ENCODE results near the gene A3GALT2.

A3GALT2 gene

DNA sequence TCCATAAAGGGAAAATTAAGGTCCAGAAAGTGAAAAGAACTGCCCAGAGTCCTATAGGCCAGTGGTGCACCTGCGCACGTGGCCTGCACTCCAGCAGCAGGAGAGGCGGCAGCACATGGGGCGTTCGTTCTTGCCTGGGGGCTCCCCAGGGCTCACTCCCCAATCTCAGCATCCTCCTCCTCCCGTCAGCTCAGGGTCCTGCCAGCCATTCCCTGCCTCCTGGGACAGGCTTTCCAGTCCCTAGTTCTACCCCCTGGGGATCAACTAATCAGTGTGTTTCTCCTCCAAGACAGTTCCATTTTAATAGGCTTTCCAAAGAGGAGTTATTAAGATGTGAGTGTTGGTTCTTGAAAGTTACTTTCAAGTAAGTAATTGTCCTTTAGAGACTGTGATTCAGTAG, 1.2 kb upstream of the A3GALT2 start:
- Histone ChIP-seq H4K5ac (ENCODE audit: low read length) (no peak overlapping the region), H3K4ac (ENCODE audit: low read depth, low read length) (no peak overlapping the region), H3K27me3 (ENCODE audit: insufficient read depth, low read length, poor library complexity) (no peaks in the 10 kb centered on the region), H3K23ac (ENCODE audit: low read length) (no peak overlapping the region), H4K8ac (ENCODE audit: low read depth, low read length) (no peak overlapping the region), H3K79me2 (ENCODE audit: control insufficient read depth, insufficient read depth, low read length) (no peaks in the 10 kb centered on the region), H3K27ac (ENCODE audit: low read depth, low read length) (no peak overlapping the region), H3K4me1 (ENCODE audit: control insufficient read depth, low read depth, low read length) (no peaks in the 10 kb centered on the region), H2BK5ac (ENCODE audit: low read length) (no peak overlapping the region), H3K4me3 (ENCODE audit: low read length) (no peak overlapping the region), H3K9ac (ENCODE audit: low read length) (no peak overlapping the region), H2BK15ac (replicated peaks; ENCODE audit: low read depth) (no peak overlapping the region), H3K4me2 (ENCODE audit: low read length) (no peak overlapping the region), H3K56ac (ENCODE audit: low read length) (no peak overlapping the region), H3K18ac (ENCODE audit: low read length) (no peak overlapping the region), H2BK120ac (ENCODE audit: low read depth, low read length) (no peak overlapping the region), H2AK5ac (ENCODE audit: low read length) (no peak overlapping the region), H3K79me1 (ENCODE audit: low read length) (no peaks in the 10 kb centered on the region), H3K36me3 (ENCODE audit: control insufficient read depth, insufficient read depth, low read length) (no peaks in the 10 kb centered on the region)
- no CpG with 5 or more reads among the region's 6 CpGs for WGBS (ENCODE audit: extremely low coverage, insufficient coverage, low lambda C conversion rate)
- DNase-seq, result no peak

DNA sequence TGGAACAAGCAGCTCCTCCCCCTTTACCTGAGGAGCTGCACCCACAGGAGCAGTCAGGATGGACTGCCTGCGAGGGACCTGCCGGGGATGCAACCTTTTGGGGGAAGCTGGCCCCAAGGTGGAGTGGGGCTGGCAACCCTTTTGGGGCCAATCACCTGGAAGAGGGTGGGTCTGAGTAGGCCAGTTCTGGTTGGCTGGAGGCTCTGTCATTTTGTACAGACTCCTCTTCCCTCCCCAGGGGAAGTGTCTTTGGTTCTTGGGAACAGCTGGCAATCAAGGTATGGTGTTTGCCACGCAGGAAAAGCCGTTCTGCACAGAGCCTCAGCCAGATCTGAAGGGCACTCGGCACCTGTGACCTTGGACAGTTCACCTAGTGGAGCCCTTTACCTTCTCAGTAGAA, 280 bp upstream of the A3GALT2 start:
- Histone ChIP-seq H3K79me1 (ENCODE audit: low read length) (no peaks in the 10 kb centered on the region), H2BK5ac (ENCODE audit: low read length) (no peak overlapping the region), H4K8ac (ENCODE audit: low read depth, low read length) (no peak overlapping the region), H3K4ac (ENCODE audit: low read depth, low read length) (no peak overlapping the region), H3K56ac (ENCODE audit: low read length) (no peak overlapping the region), H3K27ac (ENCODE audit: low read depth, low read length) (no peak overlapping the region), H3K23ac (ENCODE audit: low read length) (no peak overlapping the region), H3K27me3 (ENCODE audit: insufficient read depth, low read length, poor library complexity) (no peaks in the 10 kb centered on the region), H3K79me2 (ENCODE audit: control insufficient read depth, insufficient read depth, low read length) (no peaks in the 10 kb centered on the region), H3K18ac (ENCODE audit: low read length) (no peak overlapping the region), H3K4me2 (ENCODE audit: low read length) (no peak overlapping the region), H2BK120ac (ENCODE audit: low read depth, low read length) (no peak overlapping the region), H3K36me3 (ENCODE audit: control insufficient read depth, insufficient read depth, low read length) (no peaks in the 10 kb centered on the region), H3K9ac (ENCODE audit: low read length) (no peak overlapping the region), H3K4me1 (ENCODE audit: control insufficient read depth, low read depth, low read length) (no peaks in the 10 kb centered on the region), H2AK5ac (ENCODE audit: low read length) (no peak overlapping the region), H2BK15ac (replicated peaks; ENCODE audit: low read depth) (no peak overlapping the region), H3K4me3 (ENCODE audit: low read length) (no peak overlapping the region), H4K5ac (ENCODE audit: low read length) (no peak overlapping the region)
- DNase-seq, result no peak
- WGBS (ENCODE audit: extremely low coverage, insufficient coverage, low lambda C conversion rate), result no CpG with 5 or more reads among the region's 5 CpGs

DNA sequence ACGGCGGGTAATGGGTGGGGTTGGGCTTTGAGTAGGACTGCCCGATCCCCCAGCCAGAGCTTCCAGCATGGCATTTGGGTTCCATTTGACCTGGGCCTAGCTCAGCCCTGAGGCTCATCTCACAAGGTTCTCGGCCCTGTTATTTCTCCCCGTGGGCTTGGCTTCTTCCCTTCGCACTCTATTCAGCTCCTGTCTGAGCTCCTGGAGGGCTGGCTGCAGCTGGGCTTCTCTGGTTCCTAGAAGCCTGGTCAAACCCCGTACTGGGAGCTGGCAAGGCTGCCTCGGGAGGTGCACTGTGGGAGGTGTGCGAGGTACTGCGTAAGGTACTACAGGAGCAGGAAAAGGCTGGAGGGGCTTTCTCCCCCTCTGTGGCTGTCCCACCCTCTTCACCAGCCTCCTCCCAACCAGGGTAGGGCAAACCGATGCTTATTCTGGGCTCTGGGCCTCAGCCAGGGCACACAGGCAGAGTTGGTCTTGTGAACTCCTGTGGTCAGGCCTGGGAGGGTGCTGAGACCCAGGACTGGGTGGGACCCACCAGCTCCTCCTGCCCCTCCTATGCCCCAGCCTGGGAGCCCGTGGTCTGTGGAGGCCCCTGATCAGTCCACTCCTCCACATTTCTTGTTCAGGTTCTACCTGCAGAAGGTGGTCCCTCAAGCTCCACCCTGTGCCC, 814 bp downstream of the A3GALT2 start:
- H3K4me3 ChIP-seq (ENCODE audit: low read length), result no peak overlapping the region
- no peak overlapping the region for H3K4ac ChIP-seq (ENCODE audit: low read depth, low read length)
- no peak overlapping the region for H2BK120ac ChIP-seq (ENCODE audit: low read depth, low read length)
- no peaks in the 10 kb centered on the region for H3K79me2 ChIP-seq (ENCODE audit: control insufficient read depth, insufficient read depth, low read length)
- no peak overlapping the region for H3K27ac ChIP-seq (ENCODE audit: low read depth, low read length)
- H2BK5ac ChIP-seq (ENCODE audit: low read length), result no peak overlapping the region
- no peak overlapping the region for H2BK15ac ChIP-seq (replicated peaks; ENCODE audit: low read depth)
- no peak overlapping the region for H4K8ac ChIP-seq (ENCODE audit: low read depth, low read length)
- H3K36me3 ChIP-seq (ENCODE audit: control insufficient read depth, insufficient read depth, low read length), result no peaks in the 10 kb centered on the region
- no peak overlapping the region for H3K56ac ChIP-seq (ENCODE audit: low read length)
- no peaks in the 10 kb centered on the region for H3K4me1 ChIP-seq (ENCODE audit: control insufficient read depth, low read depth, low read length)
- H3K9ac ChIP-seq (ENCODE audit: low read length), result no peak overlapping the region
- H2AK5ac ChIP-seq (ENCODE audit: low read length), result no peak overlapping the region
- H3K18ac ChIP-seq (ENCODE audit: low read length), result no peak overlapping the region
- H3K27me3 ChIP-seq (ENCODE audit: insufficient read depth, low read length, poor library complexity), result no peaks in the 10 kb centered on the region
- WGBS (ENCODE audit: extremely low coverage, insufficient coverage, low lambda C conversion rate), result no CpG with 5 or more reads among the region's 12 CpGs
- no peaks in the 10 kb centered on the region for H3K79me1 ChIP-seq (ENCODE audit: low read length)
- no peak overlapping the region for H3K23ac ChIP-seq (ENCODE audit: low read length)
- DNase-seq, result no peak
- H3K4me2 ChIP-seq (ENCODE audit: low read length), result no peak overlapping the region
- H4K5ac ChIP-seq (ENCODE audit: low read length), result no peak overlapping the region

DNA sequence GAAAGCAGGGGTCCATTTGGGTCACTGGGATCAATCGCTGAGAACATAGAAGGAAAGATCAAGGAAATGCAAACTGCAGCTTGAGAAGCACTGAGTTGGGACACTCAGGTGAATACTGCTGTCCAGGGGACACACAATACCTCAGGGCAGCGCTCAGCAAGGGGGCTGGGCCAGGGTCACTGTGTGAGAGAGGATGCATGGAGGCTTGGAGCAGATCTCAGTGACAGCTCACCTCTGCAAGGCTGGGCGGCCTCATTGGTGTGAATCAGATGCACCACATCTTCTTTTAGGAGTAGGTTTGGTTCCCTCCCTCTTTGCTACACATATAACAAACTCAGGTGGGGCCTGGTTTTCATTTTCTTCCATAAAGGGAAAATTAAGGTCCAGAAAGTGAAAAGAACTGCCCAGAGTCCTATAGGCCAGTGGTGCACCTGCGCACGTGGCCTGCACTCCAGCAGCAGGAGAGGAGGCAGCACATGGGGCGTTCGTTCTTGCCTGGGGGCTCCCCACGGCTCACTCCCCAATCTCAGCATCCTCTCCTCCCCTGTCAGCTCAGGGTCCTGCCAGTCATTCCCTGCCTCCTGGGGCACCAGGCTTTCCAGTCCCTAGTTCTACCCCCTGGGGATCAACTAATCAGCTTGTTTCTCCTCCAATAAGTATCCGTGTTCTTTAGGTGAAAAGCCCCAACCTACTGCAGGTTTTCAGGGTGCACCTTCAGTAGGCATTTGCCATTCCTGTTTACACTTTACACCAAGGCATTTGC, 1.5 kb downstream of the A3GALT2 start:
- Histone ChIP-seq H3K9ac (ENCODE audit: low read length) (no peak overlapping the region), H3K23ac (ENCODE audit: low read length) (no peak overlapping the region), H3K27ac (ENCODE audit: low read depth, low read length) (no peak overlapping the region), H3K27me3 (ENCODE audit: insufficient read depth, low read length, poor library complexity) (no peaks in the 10 kb centered on the region), H2BK120ac (ENCODE audit: low read depth, low read length) (no peak overlapping the region), H3K79me1 (ENCODE audit: low read length) (no peaks in the 10 kb centered on the region), H3K4me3 (ENCODE audit: low read length) (no peak overlapping the region), H4K5ac (ENCODE audit: low read length) (no peak overlapping the region), H3K4me1 (ENCODE audit: control insufficient read depth, low read depth, low read length) (no peaks in the 10 kb centered on the region), H3K18ac (ENCODE audit: low read length) (no peak overlapping the region), H3K4ac (ENCODE audit: low read depth, low read length) (no peak overlapping the region), H3K36me3 (ENCODE audit: control insufficient read depth, insufficient read depth, low read length) (no peaks in the 10 kb centered on the region), H2BK5ac (ENCODE audit: low read length) (no peak overlapping the region), H2AK5ac (ENCODE audit: low read length) (no peak overlapping the region), H4K8ac (ENCODE audit: low read depth, low read length) (no peak overlapping the region), H3K4me2 (ENCODE audit: low read length) (no peak overlapping the region), H3K79me2 (ENCODE audit: control insufficient read depth, insufficient read depth, low read length) (no peaks in the 10 kb centered on the region), H2BK15ac (replicated peaks; ENCODE audit: low read depth) (no peak overlapping the region), H3K56ac (ENCODE audit: low read length) (no peak overlapping the region)
- no CpG with 5 or more reads among the region's 9 CpGs for WGBS (ENCODE audit: extremely low coverage, insufficient coverage, low lambda C conversion rate)
- no peak for DNase-seq

DNA sequence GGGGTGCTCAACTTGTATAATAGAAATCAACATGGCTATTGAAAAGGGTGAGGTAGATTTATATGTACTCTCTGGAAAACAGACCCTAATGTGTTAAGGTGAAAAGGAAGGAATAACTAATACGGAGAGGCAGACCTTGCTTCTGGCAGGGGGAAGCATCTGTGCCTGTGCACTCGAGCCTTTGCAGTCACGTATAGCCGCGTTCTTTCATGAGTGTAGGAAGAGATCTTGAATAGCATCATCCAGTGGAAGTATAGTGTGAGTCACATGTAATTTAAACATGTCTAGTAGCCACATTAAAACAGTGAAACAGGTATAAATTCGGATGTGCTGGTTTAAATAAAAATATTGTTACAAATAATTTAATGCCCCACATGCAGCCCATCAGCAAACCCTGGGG, 3.0 kb downstream of the A3GALT2 start:
- Histone ChIP-seq H3K79me2 (ENCODE audit: control insufficient read depth, insufficient read depth, low read length) (no peaks in the 10 kb centered on the region), H2BK5ac (ENCODE audit: low read length) (no peak overlapping the region), H3K4ac (ENCODE audit: low read depth, low read length) (no peak overlapping the region), H4K5ac (ENCODE audit: low read length) (no peak overlapping the region), H2AK5ac (ENCODE audit: low read length) (no peak overlapping the region), H4K8ac (ENCODE audit: low read depth, low read length) (no peak overlapping the region), H3K4me2 (ENCODE audit: low read length) (no peak overlapping the region), H2BK120ac (ENCODE audit: low read depth, low read length) (no peak overlapping the region), H3K27me3 (ENCODE audit: insufficient read depth, low read length, poor library complexity) (no peaks in the 10 kb centered on the region), H3K4me1 (ENCODE audit: control insufficient read depth, low read depth, low read length) (no peaks in the 10 kb centered on the region), H3K18ac (ENCODE audit: low read length) (no peak overlapping the region), H3K36me3 (ENCODE audit: control insufficient read depth, insufficient read depth, low read length) (no peaks in the 10 kb centered on the region), H3K56ac (ENCODE audit: low read length) (no peak overlapping the region), H3K4me3 (ENCODE audit: low read length) (no peak overlapping the region), H3K23ac (ENCODE audit: low read length) (no peak overlapping the region), H3K27ac (ENCODE audit: low read depth, low read length) (no peak overlapping the region), H3K79me1 (ENCODE audit: low read length) (no peaks in the 10 kb centered on the region), H3K9ac (ENCODE audit: low read length) (no peak overlapping the region), H2BK15ac (replicated peaks; ENCODE audit: low read depth) (no peak overlapping the region)
- WGBS (ENCODE audit: extremely low coverage, insufficient coverage, low lambda C conversion rate), result no CpG with 5 or more reads among the region's 6 CpGs
- no peak for DNase-seq
